IMR-90 (cell line): ENCODE data around the gene CYTH1. TPM values are rescaled to one million over a fixed set of nuclear protein-coding genes. Genes with fewer than 3 reads are reported as not detected.

Experiments
- ATAC-seq: fragments of 200-7000 bp; cut with Tn5 transposase; 2 replicates; pipeline ENCODE4 v1.9.1; 2020; ENCODE audit warnings: low read depth, mild to moderate bottlenecking, moderate library complexity
- BruUV-seq: library from RNA; stranded (reverse); fragments of 400-500 nt; replicated peaks from 2 replicates; lab custom pipeline; 2021; lab: Mats Ljungman, UMichigan
- CTCF ChIA-PET: fragments of 300-600 bp; formaldehyde crosslinking; extraction: SDS; loops from one replicate; lab custom pipeline; 2021; ENCODE audit warnings: antibody characterized with exemption; lab: Yijun Ruan, JAX
- POLR2A ChIA-PET: fragments of 300-600 bp; sonication (Branson Sonifier 250); formaldehyde crosslinking; loops from one replicate; lab custom pipeline; 2022; ENCODE audit warnings: antibody characterized with exemption; ENCODE audit not compliant: unreplicated experiment; lab: Charles Lee
- DNase-seq: peaks from one replicate; pipeline ENCODE4 v3.0.0; 2013
- H2AFZ ChIP-seq: replicated peaks from 2 replicates; pipeline ENCODE3; 2013; ENCODE audit warnings: low read length, mild to moderate bottlenecking; ENCODE audit not compliant: poor library complexity
- H2AK5ac ChIP-seq: 2 replicates; pipeline ENCODE4 v1.6.1; 2013; ENCODE audit warnings: low read depth, low read length, inconsistent platforms
- H2AK9ac ChIP-seq: replicated peaks from 2 replicates; pipeline ENCODE3; 2013; ENCODE audit warnings: mild to moderate bottlenecking, low read depth, low read length, moderate library complexity; ENCODE audit not compliant: poor library complexity
- H2BK120ac ChIP-seq: 2 replicates; pipeline ENCODE4 v1.6.1; 2013; ENCODE audit warnings: low read depth, low read length, inconsistent platforms
- H2BK15ac ChIP-seq: 3 replicates; pipeline ENCODE4 v1.6.1; 2013; ENCODE audit warnings: low read depth, low read length, inconsistent platforms
- H2BK20ac ChIP-seq: 2 replicates; pipeline ENCODE4 v1.6.1; 2013; ENCODE audit warnings: low read depth, mild to moderate bottlenecking, inconsistent platforms, low read length, moderate library complexity
- H2BK5ac ChIP-seq: 2 replicates; pipeline ENCODE4 v1.6.1; 2013; ENCODE audit warnings: mild to moderate bottlenecking, low read depth, low read length, inconsistent platforms; ENCODE audit not compliant: poor library complexity, severe bottlenecking
- H3K14ac ChIP-seq: replicated peaks from 2 replicates; pipeline ENCODE4 v1.6.1; 2013; ENCODE audit warnings: low read depth, low read length, inconsistent platforms
- H3K18ac ChIP-seq: 2 replicates; pipeline ENCODE4 v1.6.1; 2013; ENCODE audit warnings: low read depth, low read length, control low read depth
- H3K23ac ChIP-seq: 2 replicates; pipeline ENCODE4 v1.6.1; 2013; ENCODE audit warnings: low read depth, low read length, inconsistent platforms
- H3K27ac ChIP-seq: 2 replicates; pipeline ENCODE4 v1.5.1; 2013; ENCODE audit warnings: mild to moderate bottlenecking, control low read depth, low read length; ENCODE audit not compliant: insufficient read depth
- H3K27me3 ChIP-seq: 2 replicates; pipeline ENCODE4 v1.6.1; 2013; ENCODE audit warnings: low read length; ENCODE audit not compliant: control insufficient read depth, insufficient read depth
- H3K36me3 ChIP-seq: 2 replicates; pipeline ENCODE4 v1.6.1; 2013; ENCODE audit warnings: low read length, mixed read lengths; ENCODE audit not compliant: control insufficient read depth, insufficient read depth
- H3K4ac ChIP-seq: 2 replicates; pipeline ENCODE4 v1.6.1; 2013; ENCODE audit warnings: low read depth, low read length, inconsistent platforms
- H3K4me1 ChIP-seq: 2 replicates; pipeline ENCODE4 v1.6.1; 2013; ENCODE audit warnings: low read length, mixed read lengths; ENCODE audit not compliant: control insufficient read depth, insufficient read depth
- H3K4me2 ChIP-seq: 2 replicates; pipeline ENCODE4 v1.6.1; 2013; ENCODE audit warnings: low read depth, mild to moderate bottlenecking, control low read depth, low read length, moderate library complexity
- H3K4me3 ChIP-seq: 2 replicates; pipeline ENCODE4 v1.5.1; 2013; ENCODE audit warnings: low read depth, mild to moderate bottlenecking, control low read depth, low read length, moderate library complexity; ENCODE audit not compliant: insufficient read depth
- H3K56ac ChIP-seq: 2 replicates; pipeline ENCODE4 v1.6.1; 2013; ENCODE audit warnings: low read length, inconsistent platforms; ENCODE audit not compliant: insufficient read depth; ENCODE audit errors: extremely low read depth
- H3K79me1 ChIP-seq, 2 experiments: 2 replicates each; pipeline ENCODE4 v1.6.1; 2013; ENCODE audit warnings: low read length in 2 of 2, inconsistent platforms in 1 of 2, low read depth in 1 of 2
- H3K9ac ChIP-seq: 2 replicates; pipeline ENCODE4 v1.6.1; 2013; ENCODE audit warnings: low read depth, low read length, control low read depth
- H3K9me1 ChIP-seq: 2 replicates; pipeline ENCODE4 v1.6.1; 2013; ENCODE audit warnings: low read length, inconsistent platforms; ENCODE audit not compliant: insufficient read depth
- H3K9me3 ChIP-seq: 2 replicates; pipeline ENCODE4 v1.6.1; 2013; ENCODE audit warnings: low read length; ENCODE audit not compliant: control insufficient read depth, insufficient read depth
- H4K20me1 ChIP-seq: 2 replicates; pipeline ENCODE4 v1.6.1; 2013; ENCODE audit warnings: low read length, inconsistent platforms; ENCODE audit not compliant: insufficient read depth
- H4K5ac ChIP-seq: 2 replicates; pipeline ENCODE4 v1.6.1; 2013; ENCODE audit warnings: mild to moderate bottlenecking, low read depth, low read length, control low read depth
- H4K8ac ChIP-seq, 2 experiments: 2 replicates each; pipeline ENCODE4 v1.6.1; 2013; ENCODE audit warnings: low read depth in 2 of 2, low read length in 2 of 2, control low read depth in 1 of 2, inconsistent platforms in 1 of 2
- H4K91ac ChIP-seq: 2 replicates; pipeline ENCODE4 v1.6.1; 2013; ENCODE audit warnings: low read depth, low read length, inconsistent platforms; ENCODE audit not compliant: insufficient read depth
- BHLHE40 ChIP-seq: fragments of 150-350 bp; IDR thresholded peaks from 2 replicates; pipeline ENCODE4 v1.6.1; 2016; ENCODE audit warnings: mild to moderate bottlenecking, low read depth, low read length
- CHD1 ChIP-seq: IDR thresholded peaks from 2 replicates; pipeline ENCODE4 v1.6.1; 2012; ENCODE audit warnings: low read depth, low read length, improper control_type of control experiment
- MAFK ChIP-seq: IDR thresholded peaks from 2 replicates; pipeline ENCODE4 v1.6.1; 2012; ENCODE audit warnings: low read depth, low read length, improper control_type of control experiment
- MAZ ChIP-seq: IDR thresholded peaks from 2 replicates; pipeline ENCODE4 v1.6.1; 2012; ENCODE audit warnings: low read depth, mild to moderate bottlenecking, low read length, improper control_type of control experiment, moderate library complexity, borderline replicate concordance
- MXI1 ChIP-seq: IDR thresholded peaks from 2 replicates; pipeline ENCODE4 v1.6.1; 2012; ENCODE audit warnings: low read depth, mild to moderate bottlenecking, low read length, moderate library complexity, borderline replicate concordance
- NFE2L2 ChIP-seq: fragments of 150-350 bp; IDR thresholded peaks from 2 replicates; pipeline ENCODE4 v1.6.1; 2016; ENCODE audit warnings: low read depth, mild to moderate bottlenecking, low read length
- RCOR1 ChIP-seq: IDR thresholded peaks from 2 replicates; pipeline ENCODE4 v1.6.1; 2012; ENCODE audit warnings: mild to moderate bottlenecking, low read length, improper control_type of control experiment; ENCODE audit not compliant: insufficient replicate concordance
- SMC3 ChIP-seq: fragments of 150-350 bp; IDR thresholded peaks from 2 replicates; pipeline ENCODE4 v1.6.1; 2016; ENCODE audit warnings: low read depth, mild to moderate bottlenecking, antibody characterized with exemption, low read length, moderate library complexity
- WGBS, 2 experiments: methylation state at CpG; one replicate each; pipeline versions ENCODE4 v1.1.5 to v1.1.7; 2013; ENCODE audit warnings: missing lambda C conversion rate in 2 of 2; ENCODE audit not compliant: insufficient read length in 1 of 2; ENCODE audit errors: extremely low coverage in 2 of 2; 5-methylcytosine and 5-hydroxymethylcytosine counted together
- dilution Hi-C: fragments of 300-500 bp; cut with HindIII; formaldehyde crosslinking; loops from one replicate; pipeline ENCODE4 v1.14.3; 2018; ENCODE audit warnings: low sequenced_read_pairs; ENCODE audit not compliant: unreplicated experiment
- in situ Hi-C: fragments of 300-500 bp; cut with MboI; formaldehyde crosslinking; loops from 3 replicates; pipeline ENCODE4 v1.14.3; 2019; ENCODE audit warnings: low sequenced_read_pairs, inconsistent platforms, mixed read lengths
- intact Hi-C: fragments of 100-400 bp; cut with micrococcal nuclease; formaldehyde crosslinking; loops from 2 replicates; pipeline ENCODE4 v1.10.0; 2022
- polyA plus RNA-seq, 3 experiments: library from polyadenylated mRNA; depleted of rRNA; stranded (reverse); fragments of >200 nt; gene quantifications; 2 replicates each; pipeline ENCODE4 v1.2.3, GENCODE V29; 2012; ENCODE audit warnings: low replicate concordance in 1 of 3
- total RNA-seq: library from RNA; depleted of rRNA; stranded (reverse); fragments of >200 nt; gene quantifications from 2 replicates; pipeline ENCODE4 v1.2.3, GENCODE V29; 2012
- TF ChIP-seq, protein P1 (sequence below): conservative IDR thresholded peaks from 2 replicates; pipeline ENCODE4 v1.5.1; 2012; ENCODE audit warnings: mild to moderate bottlenecking, low read depth, low read length, improper control_type of control experiment

Gene CYTH1
- total and polyA plus RNA-seq, 2 of the 4 experiments (the other 2 are of a cell fraction) = 7.9 to 12.4 TPM

- TF ChIP-seq MAZ = no peak
- no peak for TF ChIP-seq CHD1
- TF ChIP-seq BHLHE40 = no peak
- no peak for TF ChIP-seq MXI1
- TF ChIP-seq RCOR1 = no peak
- TF ChIP-seq SMC3 = no peak
- TF ChIP-seq, protein P1, sequence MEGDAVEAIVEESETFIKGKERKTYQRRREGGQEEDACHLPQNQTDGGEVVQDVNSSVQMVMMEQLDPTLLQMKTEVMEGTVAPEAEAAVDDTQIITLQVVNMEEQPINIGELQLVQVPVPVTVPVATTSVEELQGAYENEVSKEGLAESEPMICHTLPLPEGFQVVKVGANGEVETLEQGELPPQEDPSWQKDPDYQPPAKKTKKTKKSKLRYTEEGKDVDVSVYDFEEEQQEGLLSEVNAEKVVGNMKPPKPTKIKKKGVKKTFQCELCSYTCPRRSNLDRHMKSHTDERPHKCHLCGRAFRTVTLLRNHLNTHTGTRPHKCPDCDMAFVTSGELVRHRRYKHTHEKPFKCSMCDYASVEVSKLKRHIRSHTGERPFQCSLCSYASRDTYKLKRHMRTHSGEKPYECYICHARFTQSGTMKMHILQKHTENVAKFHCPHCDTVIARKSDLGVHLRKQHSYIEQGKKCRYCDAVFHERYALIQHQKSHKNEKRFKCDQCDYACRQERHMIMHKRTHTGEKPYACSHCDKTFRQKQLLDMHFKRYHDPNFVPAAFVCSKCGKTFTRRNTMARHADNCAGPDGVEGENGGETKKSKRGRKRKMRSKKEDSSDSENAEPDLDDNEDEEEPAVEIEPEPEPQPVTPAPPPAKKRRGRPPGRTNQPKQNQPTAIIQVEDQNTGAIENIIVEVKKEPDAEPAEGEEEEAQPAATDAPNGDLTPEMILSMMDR = no peak
- no peak for TF ChIP-seq MAFK
- TF ChIP-seq NFE2L2 = no peak
- in situ Hi-C loops (no loop called here), intact Hi-C loops (no loop called here), dilution Hi-C loops (no loop called here)
- H3K56ac ChIP-seq = no peak overlapping the region
- WGBS, 2 experiments = no CpG with 5 or more reads among the region's 8 CpGs
- H2BK15ac ChIP-seq = no peak overlapping the region
- H3K9me1 ChIP-seq = no peaks in the 10 kb centered on the region
- H3K4ac ChIP-seq = no peak overlapping the region
- H3K4me2 ChIP-seq = no peak overlapping the region
- peaks cover 7% of the 10 kb centered on the region for H3K9me3 ChIP-seq
- ATAC-seq = no peak
- no peaks in the 10 kb centered on the region for H3K79me1 ChIP-seq
- H2AFZ ChIP-seq = no peak overlapping the region
- no peak overlapping the region for H2AK5ac ChIP-seq
- H2AK9ac ChIP-seq = no peak overlapping the region
- H3K4me1 ChIP-seq = no peaks in the 10 kb centered on the region; the same call in 1 of the 2 replicates
- no peak for DNase-seq
- no peak overlapping the region for H4K5ac ChIP-seq
- no peak overlapping the region for H3K4me3 ChIP-seq
- CTCF ChIA-PET = no interaction called here
- no peaks in the 10 kb centered on the region for H4K20me1 ChIP-seq
- H3K36me3 ChIP-seq = no peaks in the 10 kb centered on the region
- H3K27ac ChIP-seq = no peak overlapping the region
- H3K14ac ChIP-seq = no peak overlapping the region
- no TSS peak for BruUV-seq
- no peak overlapping the region for H2BK5ac ChIP-seq
- no peak overlapping the region for H3K23ac ChIP-seq
- H3K9ac ChIP-seq = no peak overlapping the region
- H2BK20ac ChIP-seq = no peak overlapping the region
- H3K27me3 ChIP-seq = peaks cover 28% of the 10 kb centered on the region
- no peak overlapping the region for H2BK120ac ChIP-seq
- POLR2A ChIA-PET = no interaction called here
- no peak overlapping the region for H4K8ac ChIP-seq
- H3K18ac ChIP-seq = no peak overlapping the region
- no peak overlapping the region for H4K91ac ChIP-seq
Observed at GRCh38 chr17:78647032-78647431, 135.0 kb downstream of the CYTH1 start.
